ENCODE results near the gene FIGN. TPM values are rescaled to one million over a fixed set of nuclear protein-coding genes. Genes with fewer than 3 reads are reported as not detected.

Gene FIGN
- total and polyA plus RNA-seq, 2 donors (not counting 3 experiments of a cell fraction or from before 2014, with no cell fraction given) = 1.8 to 8.1 TPM

DNA sequence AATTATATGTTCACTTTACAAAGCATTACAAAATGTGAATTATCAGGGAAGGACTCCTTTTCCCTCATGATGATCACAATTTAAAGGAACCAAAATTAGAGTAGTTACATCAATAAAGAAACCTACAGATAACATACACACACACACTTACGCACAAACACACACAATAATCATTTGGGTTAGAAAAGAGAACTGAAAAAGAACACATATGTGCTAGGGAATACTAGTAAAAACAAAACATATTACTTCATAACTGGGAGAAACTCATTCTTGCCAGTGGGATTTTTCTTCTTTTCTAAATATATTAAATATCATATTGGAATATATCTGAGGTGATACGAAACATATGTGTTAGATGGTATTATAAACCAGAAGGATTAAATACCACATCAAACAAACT lies 42.3 kb downstream of the FIGN start:
- Histone ChIP-seq H2AFZ (ENCODE audit: low read depth, low read length) (no peak overlapping the region), H3K9ac (replicated peaks; ENCODE audit: extremely low read depth, insufficient read depth, low read length) (no peak overlapping the region), H3K4me1 (ENCODE audit: control insufficient read depth, extremely low read depth, insufficient read depth, low read length) (no peaks in the 10 kb centered on the region), H3K27me3 (ENCODE audit: control insufficient read depth in 2 of 2, insufficient read depth in 2 of 2, low read length in 2 of 2) (no peaks in the 10 kb centered on the region), H3K9me3 (replicated peaks; ENCODE audit: control insufficient read depth, insufficient read depth, low read length) (no peaks in the 10 kb centered on the region), H3K79me2 (ENCODE audit: control insufficient read depth, insufficient read depth, low read length) (no peaks in the 10 kb centered on the region), H3K27ac (ENCODE audit: insufficient read depth, low read depth, low read length) (no peak overlapping the region), H4K20me1 (replicated peaks; ENCODE audit: control insufficient read depth, extremely low read depth, insufficient read depth, low read length) (no peaks in the 10 kb centered on the region), H3K36me3 (ENCODE audit: control insufficient read depth in 2 of 2, extremely low read depth in 1 of 2, insufficient read depth in 2 of 2, low read length in 2 of 2) (no peaks in the 10 kb centered on the region), H3K4me2 (ENCODE audit: insufficient read depth, low read length) (no peak overlapping the region), H3K4me3 (replicated peaks in 1 of 3; ENCODE audit: insufficient read depth in 1 of 3, low read depth in 1 of 3, low read length in 3 of 3) (no peak overlapping the region), H3K9me1 (replicated peaks; ENCODE audit: control insufficient read depth, extremely low read depth, insufficient read depth, low read length) (no peaks in the 10 kb centered on the region)
- dilution Hi-C loops (cut with MboI; ENCODE audit: extremely low pct_ligation_motif_present, low sequenced_read_pairs) (no loop called here), intact Hi-C loops (cut with micrococcal nuclease) (no loop called here)
- ChIA-PET CTCF (interaction anchor here (1.1 to 1.9 kb wide), 3 partner anchors 9 to 20 kb away, joined by 4 to 7 read pairs (median 5); no protein-coding TSS in a partner anchor), POLR2A (no interaction called here)
- DNase-seq (ENCODE audit: low read depth, low spot score) (no peak), FAIRE-seq (no peak)
- TF ChIP-seq MYC (IDR thresholded peaks at IDR 0.05; ENCODE audit: low read depth, low read length) = no peak
- no peak for TF ChIP-seq FOS (IDR thresholded peaks at IDR 0.05; ENCODE audit: borderline replicate concordance, insufficient read depth, low read length)
- TF ChIP-seq, protein P1, sequence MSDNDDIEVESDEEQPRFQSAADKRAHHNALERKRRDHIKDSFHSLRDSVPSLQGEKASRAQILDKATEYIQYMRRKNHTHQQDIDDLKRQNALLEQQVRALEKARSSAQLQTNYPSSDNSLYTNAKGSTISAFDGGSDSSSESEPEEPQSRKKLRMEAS (IDR thresholded peaks at IDR 0.05; ENCODE audit: insufficient read depth, insufficient read length) = no peak
- TF ChIP-seq, protein P2, sequence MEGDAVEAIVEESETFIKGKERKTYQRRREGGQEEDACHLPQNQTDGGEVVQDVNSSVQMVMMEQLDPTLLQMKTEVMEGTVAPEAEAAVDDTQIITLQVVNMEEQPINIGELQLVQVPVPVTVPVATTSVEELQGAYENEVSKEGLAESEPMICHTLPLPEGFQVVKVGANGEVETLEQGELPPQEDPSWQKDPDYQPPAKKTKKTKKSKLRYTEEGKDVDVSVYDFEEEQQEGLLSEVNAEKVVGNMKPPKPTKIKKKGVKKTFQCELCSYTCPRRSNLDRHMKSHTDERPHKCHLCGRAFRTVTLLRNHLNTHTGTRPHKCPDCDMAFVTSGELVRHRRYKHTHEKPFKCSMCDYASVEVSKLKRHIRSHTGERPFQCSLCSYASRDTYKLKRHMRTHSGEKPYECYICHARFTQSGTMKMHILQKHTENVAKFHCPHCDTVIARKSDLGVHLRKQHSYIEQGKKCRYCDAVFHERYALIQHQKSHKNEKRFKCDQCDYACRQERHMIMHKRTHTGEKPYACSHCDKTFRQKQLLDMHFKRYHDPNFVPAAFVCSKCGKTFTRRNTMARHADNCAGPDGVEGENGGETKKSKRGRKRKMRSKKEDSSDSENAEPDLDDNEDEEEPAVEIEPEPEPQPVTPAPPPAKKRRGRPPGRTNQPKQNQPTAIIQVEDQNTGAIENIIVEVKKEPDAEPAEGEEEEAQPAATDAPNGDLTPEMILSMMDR (IDR thresholded peaks at IDR 0.05; ENCODE audit: extremely low read depth in 1 of 2, insufficient read depth in 1 of 2, low read depth in 1 of 2, low read length in 2 of 2) = no peak
- TF ChIP-seq JUN (IDR thresholded peaks at IDR 0.05; ENCODE audit: borderline replicate concordance, insufficient read depth, insufficient read length, low read depth) = no peak
- TF ChIP-seq POLR2AphosphoS5 (IDR thresholded peaks at IDR 0.05; ENCODE audit: insufficient read depth, low read depth, low read length) = no peak
- TF ChIP-seq GATA2 (IDR thresholded peaks at IDR 0.05; ENCODE audit: insufficient read depth, insufficient read length, low read depth, low read length) = no peak
- no peak for TF ChIP-seq EZH2 (IDR thresholded peaks at IDR 0.05; ENCODE audit: borderline replicate concordance, low read depth, low read length, severe bottlenecking)
- TF ChIP-seq POLR2A (IDR thresholded peaks at IDR 0.05; ENCODE audit: low read depth, low read length) = no peak
- no TSS peak for BruUV-seq (replicated peaks)
